Posterior vena cava (tissue), 2 donors: ENCODE measurements around the gene SF3B1. TPM values are rescaled to one million over a fixed set of nuclear protein-coding genes. Genes with fewer than 3 reads are reported as not detected.
"Not testable (repeated sequence)": the region's sequence is repeated elsewhere in the genome, so short reads cannot be mapped to it uniquely, and the experiment has no call there.

Experiments
- DNase-seq: peaks from one replicate; pipeline ENCODE4 v3.0.0-alpha.2; 2020; ENCODE audit warnings: low spot score
- intact Hi-C, 2 donors: fragments of 100-400 bp; cut with DNase I; formaldehyde crosslinking; loops; one replicate each; pipeline versions ENCODE4 v1.14.1 to v1.14.2; 2022 to 2023
- total RNA-seq, 2 donors: library from RNA; stranded (reverse); fragmentation: NEBNext Ultra II Directional; extraction: Animal tissue kit (Norgen Biotek cat#: 25700); gene quantifications; one replicate each; pipeline ENCODE4 v1.2.1, GENCODE V29; 2021
- donor health status: DM: yes; HTN: yes; CAD: no.
- donor health status: DM: yes; HTN: yes; CAD: no.

Gene SF3B1
- total RNA-seq, 2 donors from 2014 or later, result 190 to 201 TPM

DNA sequence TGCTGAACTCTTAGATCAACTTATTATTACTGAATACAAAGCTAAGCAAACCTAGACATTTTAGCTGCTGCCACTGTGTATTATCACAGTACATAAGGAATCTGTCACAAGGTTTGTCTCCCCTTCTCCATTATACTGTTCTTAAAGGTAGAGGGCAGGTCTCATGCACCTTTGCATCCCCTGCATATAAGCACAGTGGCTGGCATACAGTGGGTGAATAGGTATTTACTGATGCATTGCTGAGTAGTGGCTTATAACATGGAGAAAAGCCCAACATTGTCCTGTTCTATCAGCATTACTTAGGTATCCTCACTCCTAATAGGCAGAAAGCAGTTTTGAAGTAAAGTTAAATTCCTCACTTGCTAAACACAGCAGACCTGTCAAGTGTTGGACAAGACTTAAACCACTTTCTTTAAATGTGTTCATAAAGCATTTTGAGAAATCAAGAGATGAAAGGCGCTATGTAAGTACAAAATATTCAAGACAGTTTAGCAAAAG lies 43.6 kb downstream of the SF3B1 start:
- intact Hi-C loops, result no loop called here
- no peak for DNase-seq

- intact Hi-C loops, result no loop called here
- no peak for DNase-seq
Measured at GRCh38 chr2:197388866-197389587, 45.8 kb downstream of the SF3B1 start.

GRCh38 chr2:197387179-197387578 lies 47.6 kb downstream of the SF3B1 start:
- intact Hi-C loops, result no loop called here
- DNase-seq, result no peak

DNA sequence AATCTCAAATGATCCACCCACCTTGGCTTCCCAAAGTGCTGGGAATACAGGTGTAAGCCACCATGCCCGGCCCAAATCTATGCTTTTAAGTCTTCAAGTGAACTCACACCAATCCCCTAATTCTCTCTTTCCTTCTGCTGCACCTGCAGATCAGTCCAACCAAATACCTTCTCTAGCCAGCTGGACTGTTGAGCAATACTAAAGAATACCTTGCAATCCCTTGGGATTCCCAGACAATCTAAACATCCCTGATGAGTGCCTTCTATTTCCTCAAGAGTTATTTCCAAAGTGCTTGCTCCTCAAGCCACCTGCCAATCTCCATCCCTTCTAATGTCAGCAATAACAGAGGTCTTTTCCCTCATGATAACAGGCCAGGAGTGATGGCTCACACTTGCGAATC lies 48.6 kb downstream of the SF3B1 start:
- DNase-seq, result no peak
- intact Hi-C loops, result no loop called here

- intact Hi-C loops, result no loop called here
Measured at GRCh38 chr2:197383825-197384224, 51.0 kb downstream of the SF3B1 start.

DNA sequence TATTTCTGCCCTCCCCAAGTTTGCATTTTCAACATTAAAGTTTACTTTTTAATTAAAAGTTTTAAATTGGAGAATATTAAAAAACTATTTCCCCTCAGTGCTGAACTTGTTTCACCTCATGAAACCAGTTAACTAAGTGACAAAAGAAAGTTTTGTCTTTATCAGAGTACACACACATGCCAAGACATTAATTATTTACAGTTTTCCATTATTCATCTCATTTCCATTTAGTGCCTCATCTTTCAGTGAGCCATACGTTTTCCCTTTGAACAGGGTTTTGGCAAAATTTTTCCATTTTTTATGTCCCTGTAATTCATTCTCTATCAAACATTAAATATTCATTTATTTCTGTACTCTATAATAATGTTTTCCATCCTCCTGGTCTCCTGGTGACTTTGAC lies 53.2 kb downstream of the SF3B1 start:
- intact Hi-C loops, result no loop called here
- no peak for DNase-seq

More at GRCh38 chr2:197383825-197384224, 51.0 kb downstream of the SF3B1 start:
- no peak for DNase-seq

DNA sequence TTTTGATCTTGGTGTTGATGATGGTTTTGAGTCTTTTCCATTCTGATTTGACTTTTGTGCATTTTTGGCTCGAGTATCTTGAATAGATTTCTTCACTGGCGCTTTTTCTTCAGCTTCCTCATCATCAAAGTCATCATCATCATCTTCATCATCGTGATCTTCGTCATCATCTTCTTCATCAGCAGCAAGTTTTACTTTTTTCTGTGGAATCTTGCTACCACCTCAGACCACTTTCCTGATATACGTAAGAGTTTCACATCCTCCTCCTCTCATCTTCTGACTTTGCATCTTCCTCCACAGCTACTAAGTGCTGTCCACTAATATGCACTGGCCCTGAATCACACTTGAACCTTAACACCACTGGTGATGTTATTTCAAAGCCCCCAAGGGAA lies 54.9 kb downstream of the SF3B1 start:
- not testable (repeated sequence) for DNase-seq
- intact Hi-C loops, result loop anchor here (5.0 to 10.0 kb wide), 3 partner anchors 65 to 368 kb away; partner anchors contain the start of gene ANKRD44 (in 1 of the 2)

DNA sequence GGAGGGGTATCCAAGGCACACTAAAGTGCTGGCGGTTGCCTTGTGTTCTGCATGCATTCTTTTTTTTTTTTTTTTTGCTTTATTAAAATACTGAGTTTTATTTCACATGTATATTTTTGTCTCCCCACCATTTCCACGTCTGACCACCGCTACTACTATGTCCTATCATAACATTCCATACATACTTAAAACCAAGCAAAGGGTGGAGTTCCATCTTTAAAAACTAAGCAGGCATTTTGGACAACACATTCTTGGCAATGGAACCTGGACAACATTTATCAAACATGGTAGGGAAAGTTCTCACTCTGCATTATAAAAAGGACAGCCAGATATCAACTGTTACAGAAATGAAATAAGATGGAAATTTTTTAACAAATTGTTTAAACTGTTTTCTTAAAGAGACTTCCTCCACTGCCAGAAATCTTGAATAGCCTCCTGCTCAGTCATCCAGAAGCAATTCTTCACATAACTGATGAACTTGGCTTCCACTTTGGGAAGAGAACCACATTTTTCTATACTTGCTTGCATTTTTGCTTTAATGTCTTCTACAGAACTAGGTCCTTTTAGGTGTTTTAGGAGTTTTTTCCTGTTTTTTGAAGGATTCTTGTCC lies 55.4 kb downstream of the SF3B1 start:
- intact Hi-C loops, result loop anchor here (5.0 to 10.0 kb wide), 3 partner anchors 65 to 367 kb away; partner anchors contain the start of gene ANKRD44 (in 1 of the 2)
- not testable (repeated sequence) for DNase-seq

DNA sequence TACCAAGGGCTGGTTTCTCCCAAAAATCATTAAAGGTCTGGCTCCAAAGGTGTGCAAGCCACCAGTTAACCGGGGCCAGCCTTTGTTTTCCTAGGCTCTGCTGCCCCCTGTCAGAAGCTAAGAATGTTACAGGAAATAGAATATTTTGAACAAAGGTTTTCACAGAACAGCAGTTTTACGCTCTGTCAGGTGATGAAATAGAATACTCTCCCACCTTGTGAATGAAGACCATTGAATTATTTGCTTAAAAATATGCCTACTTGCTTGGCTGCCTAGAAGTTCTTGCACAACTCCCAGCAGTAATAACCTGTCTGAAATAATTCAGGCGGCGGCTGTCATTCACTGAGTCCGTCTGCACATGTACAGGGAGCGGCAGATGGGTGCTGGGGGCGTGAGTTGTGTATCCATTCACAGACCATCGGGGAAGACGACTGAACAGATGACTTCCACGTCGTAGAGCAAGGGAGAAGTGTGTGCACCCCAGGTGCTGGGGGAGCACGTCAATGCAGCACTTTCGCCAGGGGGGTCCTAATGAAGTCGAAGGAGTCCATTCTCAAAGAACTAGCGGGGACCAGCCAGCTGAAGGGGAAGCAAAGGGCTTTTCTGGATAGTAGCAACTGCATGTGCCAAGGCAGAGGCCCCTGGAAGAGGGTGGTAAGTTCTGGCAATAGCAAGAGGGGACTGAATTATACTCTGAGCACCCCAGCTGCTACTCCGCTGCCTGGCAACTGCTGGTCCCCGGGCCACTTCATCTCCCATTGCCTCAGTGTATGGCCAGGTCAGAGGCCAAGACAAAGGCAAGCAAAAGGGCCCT lies 56.1 kb downstream of the SF3B1 start:
- intact Hi-C loops, result loop anchor here (5.0 to 10.0 kb wide), 3 partner anchors 64 to 366 kb away; partner anchors contain the start of gene ANKRD44 (in 1 of the 2)
- DNase-seq, result no peak

- intact Hi-C loops, result loop anchor here (5.0 to 10.0 kb wide), 3 partner anchors 63 to 366 kb away; partner anchors contain the start of gene ANKRD44 (in 1 of the 2)
- no peak for DNase-seq
Measured at GRCh38 chr2:197378086-197378485, 56.7 kb downstream of the SF3B1 start.

DNA sequence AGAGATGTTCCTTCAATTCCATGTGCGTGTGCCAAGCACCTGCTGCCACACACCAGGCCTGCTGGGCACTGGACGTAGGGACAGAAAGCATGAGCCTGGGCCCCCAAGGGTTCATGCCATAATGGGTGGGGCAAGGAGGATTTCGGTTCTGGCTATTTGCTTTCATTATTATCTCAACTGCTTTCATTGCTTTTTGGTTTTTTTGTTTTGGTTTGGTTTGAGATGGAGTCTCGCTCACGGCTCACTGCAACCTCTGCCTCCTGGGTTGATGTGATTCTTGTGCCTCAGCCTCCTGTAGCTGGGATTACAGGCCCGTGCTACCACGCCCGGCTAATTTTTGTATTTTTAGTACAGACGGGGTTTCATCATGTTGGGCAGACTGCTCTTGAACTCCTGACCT lies 57.2 kb downstream of the SF3B1 start:
- intact Hi-C loops, result loop anchor here (1.0 to 10.0 kb wide), 4 partner anchors 30 to 365 kb away; partner anchors contain the start of gene ANKRD44 (in 1 of the 2)

GRCh38 chr2:197372592-197372991 lies 62.2 kb downstream of the SF3B1 start:
- no peak for DNase-seq
- intact Hi-C loops, result loop anchor here in 1 of 2 donors (10.0 kb wide), 2 partner anchors 58 to 258 kb away; partner anchors contain the start of gene ANKRD44

More for the DNA sequence above, 57.2 kb downstream of the SF3B1 start:
- DNase-seq, result no peak

DNA sequence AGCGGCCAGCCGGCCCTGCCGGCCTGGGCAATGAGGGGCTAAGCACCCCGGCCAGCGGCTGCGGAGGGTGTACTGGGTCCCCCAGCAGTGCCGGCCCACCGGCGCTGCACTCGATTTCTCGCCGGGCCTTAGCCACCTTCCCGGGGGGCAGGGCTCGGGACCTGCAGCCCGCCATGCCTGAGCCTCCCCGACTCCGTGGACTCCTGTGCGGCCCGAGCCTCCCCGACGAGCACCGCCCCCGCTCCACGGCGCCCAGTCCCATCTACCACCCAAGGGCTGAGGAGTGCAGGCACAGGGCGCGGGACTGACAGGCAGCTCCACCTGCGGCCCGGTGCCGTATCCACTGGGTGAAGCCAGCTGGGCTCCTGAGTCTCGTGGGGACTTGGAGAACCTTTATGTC lies 64.2 kb downstream of the SF3B1 start:
- intact Hi-C loops, result loop anchor here in 1 of 2 donors (10.0 kb wide), 2 partner anchors 56 to 256 kb away; partner anchors contain the start of gene ANKRD44
- DNase-seq, result not testable (repeated sequence)

DNA sequence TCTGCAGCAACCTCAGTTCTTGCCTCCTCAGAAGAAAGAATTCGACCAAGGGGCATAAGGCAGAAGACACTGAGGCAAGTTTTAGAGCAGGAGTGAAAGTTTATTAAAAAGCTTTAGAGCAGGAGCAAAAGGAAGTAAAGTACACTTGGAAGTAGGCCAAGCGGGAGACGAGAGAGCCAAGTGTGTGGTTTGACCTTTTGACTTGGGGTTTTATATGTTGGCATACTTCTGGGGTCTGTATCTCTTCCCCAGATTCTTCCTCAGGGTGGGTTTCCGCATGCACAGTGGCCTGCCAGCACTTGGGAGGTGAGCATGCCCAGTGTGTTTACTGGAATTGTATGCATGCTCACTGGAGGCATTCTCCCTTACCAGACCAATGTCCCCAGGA lies 64.9 kb downstream of the SF3B1 start:
- intact Hi-C loops, result loop anchor here (2.0 to 10.0 kb wide), 3 partner anchors 37 to 255 kb away; partner anchors contain the start of gene ANKRD44 (in 1 of the 2)
- no peak for DNase-seq

- intact Hi-C loops, result loop anchor here in 1 of 2 donors (2.0 kb wide), 1 partner anchor 37 kb away; no protein-coding TSS in a partner anchor
- DNase-seq, result no peak
Measured at GRCh38 chr2:197369228-197369932, 65.4 kb downstream of the SF3B1 start.

- intact Hi-C loops, result loop anchor here in 1 of 2 donors (2.0 kb wide), 1 partner anchor 36 kb away; no protein-coding TSS in a partner anchor
- DNase-seq, result no peak
Measured at GRCh38 chr2:197368412-197368811, 66.4 kb downstream of the SF3B1 start.

GRCh38 chr2:197363998-197364397 lies 70.8 kb downstream of the SF3B1 start:
- DNase-seq, result no peak
- intact Hi-C loops, result no loop called here

- DNase-seq, result no peak
- intact Hi-C loops, result no loop called here
Measured at GRCh38 chr2:197360744-197361156, 74.1 kb downstream of the SF3B1 start.
